K562 (cell line): ENCODE data around the gene CPT1C. TPM values are rescaled to one million over a fixed set of nuclear protein-coding genes. Genes with fewer than 3 reads are reported as not detected.

Experiments
- CREB1 ChIP-seq, 2 experiments: sonication (generic) in 1 of 2; formaldehyde crosslinking in 1 of 2; IDR thresholded peaks; 2 replicates each; pipeline versions ENCODE4 v1.6.1 to v1.8.0; 2012 to 2022; ENCODE audit warnings: inconsistent platforms in 1 of 2, mild to moderate bottlenecking in 1 of 2, missing genetic modification reagents in 1 of 2, moderate library complexity in 1 of 2
- HNRNPL ChIP-seq: fragments of 200-400 bp; formaldehyde crosslinking; IDR thresholded peaks from 2 replicates; pipeline ENCODE4 v1.6.1; 2017; ENCODE audit warnings: low read depth, mild to moderate bottlenecking, low read length
- ILF3 ChIP-seq: fragments of 450-650 bp; IDR thresholded peaks from 2 replicates; pipeline ENCODE4 v1.6.1; 2018; ENCODE audit warnings: antibody characterized with exemption, mild to moderate bottlenecking, moderate library complexity, borderline replicate concordance
- JUND ChIP-seq, 2 experiments: IDR thresholded peaks; 2 replicates in 1 of 2; 3 replicates in 1 of 2; pipeline ENCODE4 v1.6.1; 2011; ENCODE audit warnings: borderline replicate concordance in 2 of 2, low read depth in 2 of 2, low read length in 2 of 2, improper control_type of control experiment in 1 of 2, missing biosample characterization in 1 of 2, missing genetic modification characterization in 1 of 2, missing genetic modification reagents in 1 of 2
- MTF1 ChIP-seq: fragments of 250-450 bp; sonication (Bioruptor Pico); IDR thresholded peaks from 2 replicates; pipeline ENCODE4 v1.9.0; 2021; ENCODE audit warnings: moderate library complexity, mild to moderate bottlenecking, inconsistent platforms, borderline replicate concordance
- PCBP1 ChIP-seq: fragments of 200-400 bp; formaldehyde crosslinking; IDR thresholded peaks from 2 replicates; pipeline ENCODE4 v1.6.1; 2018; ENCODE audit warnings: mild to moderate bottlenecking, low read depth, low read length; ENCODE audit not compliant: poor library complexity, severe bottlenecking
- PHTF2 ChIP-seq: fragments of 250-450 bp; sonication (Bioruptor Pico); IDR thresholded peaks from 2 replicates; pipeline ENCODE4 v1.5.0; 2021; ENCODE audit warnings: mild to moderate bottlenecking
- POLR2G ChIP-seq: fragments of 200-400 bp; formaldehyde crosslinking; IDR thresholded peaks from 2 replicates; pipeline ENCODE4 v1.6.1; 2017; ENCODE audit warnings: low read depth, mild to moderate bottlenecking, antibody characterized with exemption, low read length, moderate library complexity
- RNF2 ChIP-seq: sonication (generic); IDR thresholded peaks from 2 replicates; pipeline ENCODE4 v1.6.1; 2016
- SAFB ChIP-seq: fragments of 200-400 bp; formaldehyde crosslinking; IDR thresholded peaks from 2 replicates; pipeline ENCODE4 v1.6.1; 2017; ENCODE audit warnings: low read depth, low read length, borderline replicate concordance
- SIN3B ChIP-seq: fragments of 450-650 bp; IDR thresholded peaks from 2 replicates; pipeline ENCODE4 v1.6.1; 2017; ENCODE audit warnings: low read depth, mild to moderate bottlenecking, moderate library complexity
- SMAD2 ChIP-seq: fragments of 150-350 bp; IDR thresholded peaks from 2 replicates; pipeline ENCODE4 v1.6.1; 2014; ENCODE audit warnings: low read depth, mild to moderate bottlenecking, low read length
- TAF1 ChIP-seq: IDR thresholded peaks from 2 replicates; pipeline ENCODE4 v1.6.1; 2011; ENCODE audit warnings: mild to moderate bottlenecking, low read length, moderate library complexity; ENCODE audit not compliant: insufficient read depth, control insufficient read depth, severe bottlenecking; ENCODE audit errors: extremely low read depth
- ZBTB33 ChIP-seq: sonication (generic); formaldehyde crosslinking; IDR thresholded peaks from 2 replicates; pipeline ENCODE4 v1.8.1; 2023; ENCODE audit warnings: mild to moderate bottlenecking, missing genetic modification reagents
- ZC3H8 ChIP-seq: fragments of 450-650 bp; IDR thresholded peaks from 2 replicates; pipeline ENCODE4 v1.6.1; 2017
- ZHX1 ChIP-seq: fragments of 150-350 bp; conservative IDR thresholded peaks from 2 replicates; pipeline ENCODE4 v1.6.1; 2014; ENCODE audit warnings: low read length
- ZMIZ1 ChIP-seq, 2 experiments: fragments of 150-350 bp in 1 of 2; IDR thresholded peaks; 2 replicates each; pipeline ENCODE4 v1.6.1; 2012 to 2016; ENCODE audit warnings: low read depth in 2 of 2, low read length in 2 of 2, mild to moderate bottlenecking in 1 of 2, moderate library complexity in 1 of 2
- ZNF316 ChIP-seq: fragments of 450-650 bp; IDR thresholded peaks from 2 replicates; pipeline ENCODE4 v1.6.1; 2016
- polyA plus RNA-seq, 8 experiments: library from polyadenylated mRNA; depleted of rRNA in 4 of 8; stranded (reverse) in 5 of 8; unstranded in 3 of 8; fragments of >200 nt; fragmentation: Nextera tagmentation in 2 of 8; fragmentation: Illumina TruSeq in 1 of 8; extraction: Ambion mirVana in 2 of 8; extraction: Trizol in 1 of 8; gene quantifications; 2 replicates each; pipeline versions ENCODE4 v1.2.1 to v1.2.3, GENCODE V29; 2011 to 2014; ENCODE audit warnings: inconsistent platforms in 1 of 8, missing spikeins in 1 of 8
- total RNA-seq, 7 experiments: library from RNA; depleted of rRNA in 6 of 7; stranded (reverse); fragments of >200 nt in 6 of 7; fragmentation: Illumina TruSeq in 2 of 7; extraction: Trizol in 2 of 7; gene quantifications; 2 replicates each; pipeline versions ENCODE4 v1.2.1 to v1.2.3, GENCODE V29; 2011 to 2021; ENCODE audit warnings: low replicate concordance in 1 of 7

The CPT1C gene
- total and polyA plus RNA-seq, 9 of the 15 experiments (the other 6 are each of a cell fraction or from before 2014, with no cell fraction given): 1.9 to 12.3 (median 3.0) TPM

DNA sequence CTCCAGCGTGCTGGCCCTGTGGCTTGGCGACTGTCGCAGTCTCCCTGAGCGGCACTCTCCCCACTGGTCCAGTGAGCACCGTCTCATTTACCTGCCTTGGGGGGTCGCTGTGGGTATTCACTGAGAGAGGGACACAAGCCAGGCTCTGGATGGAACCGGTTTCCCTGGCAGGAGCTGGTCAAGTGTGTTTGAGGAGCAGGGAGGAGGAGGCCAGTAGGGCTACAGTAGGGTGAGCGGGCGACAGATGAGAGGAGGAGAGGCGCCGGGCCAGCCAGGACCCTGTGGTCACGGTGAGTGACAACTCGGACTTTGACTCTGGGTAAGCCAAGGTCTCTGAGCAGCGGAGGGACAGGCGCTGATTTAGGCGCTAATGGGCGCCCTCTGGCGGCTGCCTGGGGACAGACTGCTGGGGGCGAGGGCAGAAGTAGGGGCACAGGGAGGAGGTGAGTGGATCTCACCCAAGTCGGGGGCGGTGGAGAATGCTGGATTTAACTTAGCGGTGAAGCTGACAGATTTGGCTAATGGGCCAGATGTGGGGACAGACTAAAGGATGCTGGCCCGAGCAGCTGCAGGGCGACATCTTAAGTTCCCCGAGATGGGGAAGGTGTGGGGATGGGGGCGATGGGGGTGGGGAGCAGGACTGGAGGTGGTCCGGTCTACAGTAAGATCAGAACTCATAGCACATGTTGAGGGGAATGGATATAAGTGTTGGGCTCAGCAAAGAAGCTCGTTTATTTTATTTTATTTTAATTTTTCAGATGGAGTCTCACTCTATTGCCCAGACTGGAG is 18.6 kb upstream of the CPT1C start (continued):
- TF ChIP-seq ZMIZ1 (IDR thresholded peaks at IDR 0.05; ENCODE audit: low read depth in 2 of 2, low read length in 2 of 2): no peak
- TF ChIP-seq SAFB: no peak
- TF ChIP-seq ZHX1: no peak
- TF ChIP-seq ZBTB33: no peak
- TF ChIP-seq ZC3H8: no peak
- no peak for TF ChIP-seq MTF1 (CRISPR knock-in tag)
- no peak for TF ChIP-seq ILF3
- no peak for TF ChIP-seq RNF2
- TF ChIP-seq PHTF2: no peak
- TF ChIP-seq SMAD2: no peak
- no peak for TF ChIP-seq TAF1
- TF ChIP-seq ZNF316: no peak
- TF ChIP-seq CREB1 (IDR thresholded peaks at IDR 0.05): no peak; the same call in 1 of the 2 replicates
- TF ChIP-seq CREB1 (CRISPR knock-in tag; IDR thresholded peaks at IDR 0.05): no peak
- TF ChIP-seq POLR2G: 0 out of 2 replicates have a peak, but pooled peaks have one; percentile 61
- TF ChIP-seq SIN3B: no peak
- no peak for TF ChIP-seq PCBP1
- TF ChIP-seq JUND (IDR thresholded peaks at IDR 0.05; ENCODE audit: borderline replicate concordance, low read depth, low read length): no peak
- 0 out of 3 replicates have a peak, but pooled peaks have one; percentile 50 for TF ChIP-seq JUND (tag; IDR thresholded peaks at IDR 0.05; ENCODE audit: borderline replicate concordance, low read depth, low read length)
- no peak for TF ChIP-seq HNRNPL
